Keratinocyte (primary cell): Measurements from ENCODE around the gene NYAP2.

Experiments used
- EZH2 ChIP-seq: IDR thresholded peaks from one replicate; pipeline ENCODE4 v1.6.1; 2012; ENCODE audit warnings: inconsistent platforms, mild to moderate bottlenecking, low read length, moderate library complexity
- TF ChIP-seq, protein P1 (sequence below), 3 experiments: IDR thresholded peaks in 1 of 3; conservative IDR thresholded peaks in 1 of 3; optimal IDR thresholded peaks in 1 of 3; 2 replicates in 2 of 3; 3 replicates in 1 of 3; pipeline versions ENCODE3 to v1.5.1; 2011; ENCODE audit warnings: low read length in 3 of 3, mild to moderate bottlenecking in 3 of 3, moderate library complexity in 2 of 3, control low read depth in 1 of 3, inconsistent platforms in 1 of 3; ENCODE audit not compliant: insufficient read depth in 2 of 3; ENCODE audit errors: extremely low read depth in 1 of 3

DNA sequence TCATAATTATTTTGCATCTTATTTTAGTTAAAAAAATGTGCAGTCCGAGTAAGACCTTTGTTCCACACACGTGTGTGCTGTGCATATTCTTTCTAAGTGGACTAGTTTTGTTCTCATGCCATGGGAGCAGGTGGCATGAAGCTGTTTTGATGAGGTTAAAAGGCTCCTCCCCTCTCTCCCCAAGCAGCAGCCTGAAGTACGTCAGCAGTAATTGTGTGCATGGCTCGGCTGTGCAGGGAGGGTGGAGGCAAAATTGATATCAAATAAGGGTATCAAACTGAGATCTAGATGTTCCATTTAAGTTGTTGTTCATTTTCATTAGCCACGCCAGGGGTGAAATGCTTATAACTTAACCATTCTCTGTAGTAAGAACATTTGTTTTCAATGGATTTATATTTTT lies at the start of gene NYAP2:
- TF ChIP-seq, protein P1, sequence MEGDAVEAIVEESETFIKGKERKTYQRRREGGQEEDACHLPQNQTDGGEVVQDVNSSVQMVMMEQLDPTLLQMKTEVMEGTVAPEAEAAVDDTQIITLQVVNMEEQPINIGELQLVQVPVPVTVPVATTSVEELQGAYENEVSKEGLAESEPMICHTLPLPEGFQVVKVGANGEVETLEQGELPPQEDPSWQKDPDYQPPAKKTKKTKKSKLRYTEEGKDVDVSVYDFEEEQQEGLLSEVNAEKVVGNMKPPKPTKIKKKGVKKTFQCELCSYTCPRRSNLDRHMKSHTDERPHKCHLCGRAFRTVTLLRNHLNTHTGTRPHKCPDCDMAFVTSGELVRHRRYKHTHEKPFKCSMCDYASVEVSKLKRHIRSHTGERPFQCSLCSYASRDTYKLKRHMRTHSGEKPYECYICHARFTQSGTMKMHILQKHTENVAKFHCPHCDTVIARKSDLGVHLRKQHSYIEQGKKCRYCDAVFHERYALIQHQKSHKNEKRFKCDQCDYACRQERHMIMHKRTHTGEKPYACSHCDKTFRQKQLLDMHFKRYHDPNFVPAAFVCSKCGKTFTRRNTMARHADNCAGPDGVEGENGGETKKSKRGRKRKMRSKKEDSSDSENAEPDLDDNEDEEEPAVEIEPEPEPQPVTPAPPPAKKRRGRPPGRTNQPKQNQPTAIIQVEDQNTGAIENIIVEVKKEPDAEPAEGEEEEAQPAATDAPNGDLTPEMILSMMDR (optimal IDR thresholded peaks at IDR 0.05 in 1 of 3, IDR thresholded peaks at IDR 0.05 in 1 of 3, conservative IDR thresholded peaks at IDR 0.05 in 1 of 3; ENCODE audit: extremely low read depth in 1 of 3, insufficient read depth in 2 of 3, low read length in 3 of 3) = no peak
- no peak for TF ChIP-seq EZH2
